Tibial nerve (tissue), 4 donors: ENCODE data around the gene SORCS3. TPM values are rescaled to one million over a fixed set of nuclear protein-coding genes. Genes with fewer than 3 reads are reported as not detected.
"Not testable (repeated sequence)": the region's sequence is repeated elsewhere in the genome, so short reads cannot be mapped to it uniquely, and the experiment has no call there.

ENCODE experiments used
- DNase-seq, 2 donors: peaks; one replicate each; pipeline ENCODE4 v3.0.0-alpha.2; 2019; ENCODE audit warnings: low spot score in 2 of 2
- H3K27ac ChIP-seq, 4 donors: fragments of 200-600 bp; sonication (generic) in 3 of 4; one replicate each; pipeline ENCODE4 v1.5.1; 2017 to 2019; ENCODE audit warnings: mild to moderate bottlenecking in 1 of 4
- H3K27me3 ChIP-seq, 2 donors: fragments of 200-600 bp; sonication (generic) in 1 of 2; one replicate each; pipeline versions ENCODE4 v1.5.1 to v1.6.0; 2017 to 2019
- H3K36me3 ChIP-seq, 3 donors: fragments of 200-600 bp; sonication (generic); one replicate each; pipeline ENCODE4 v1.5.1; 2018 to 2019
- H3K4me1 ChIP-seq, 4 donors: fragments of 200-600 bp; sonication (generic) in 3 of 4; one replicate each; pipeline ENCODE4 v1.5.1; 2017 to 2019
- H3K4me3 ChIP-seq, 4 donors: fragments of 200-600 bp; sonication (generic) in 3 of 4; one replicate each; pipeline ENCODE4 v1.5.1; 2017 to 2019; ENCODE audit warnings: mild to moderate bottlenecking in 1 of 4, moderate library complexity in 1 of 4
- H3K9me3 ChIP-seq, 4 donors: fragments of 200-600 bp; sonication (generic) in 3 of 4; one replicate each; pipeline ENCODE4 v1.5.1; 2017 to 2019
- EP300 ChIP-seq, 2 donors: sonication (generic); formaldehyde crosslinking; IDR thresholded peaks; one replicate each; pipeline ENCODE4 v1.6.1; 2017; ENCODE audit warnings: antibody characterized with exemption in 2 of 2, mild to moderate bottlenecking in 1 of 2
- POLR2A ChIP-seq, 2 donors: fragments of 450-650 bp; IDR thresholded peaks; one replicate each; pipeline ENCODE4 v1.6.1; 2017; ENCODE audit warnings: antibody characterized with exemption in 2 of 2, mild to moderate bottlenecking in 2 of 2, moderate library complexity in 2 of 2
- WGBS, 2 donors: methylation state at CpG; one replicate each; pipeline ENCODE4 v1.1.5; 2018; 5-methylcytosine and 5-hydroxymethylcytosine counted together
- total RNA-seq, 4 donors: library from RNA; depleted of rRNA; stranded (reverse); fragments of >200 nt; gene quantifications; one replicate each; pipeline ENCODE4 v1.1.0, GENCODE V29; 2016
- TF ChIP-seq, protein P1 (sequence below), 5 experiments: fragments of 200-600 bp in 3 of 5; fragments of 450-650 bp in 2 of 5; sonication (generic) in 3 of 5; IDR thresholded peaks; one replicate each; pipeline ENCODE4 v1.5.1; 2016 to 2019; ENCODE audit warnings: antibody characterized with exemption in 5 of 5, mild to moderate bottlenecking in 3 of 5, moderate library complexity in 2 of 5

The SORCS3 gene
- total RNA-seq, 4 donors from 2014 or later, result 1.8 to 3.9 (median 3.2) TPM

DNA sequence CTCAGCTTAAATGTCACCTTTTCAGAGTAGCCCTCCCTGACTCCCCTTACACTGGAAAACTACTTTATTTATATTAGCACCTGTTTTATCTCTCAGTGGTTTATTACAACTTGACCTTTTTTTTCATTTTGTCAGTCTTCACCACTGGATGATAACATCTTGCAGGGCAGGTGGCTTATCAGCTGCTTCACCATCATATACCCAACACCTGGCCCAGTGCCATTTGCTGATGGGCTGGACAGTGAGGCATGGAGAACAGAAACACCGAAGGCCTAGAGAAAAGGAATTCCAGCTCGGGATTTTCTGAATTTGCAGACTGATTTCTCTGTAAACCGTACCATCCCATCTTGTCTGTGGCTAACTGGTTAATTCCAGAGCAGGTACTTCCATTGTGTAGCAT, 48.5 kb downstream of the SORCS3 start:
- TF ChIP-seq EP300 (IDR thresholded peaks at IDR 0.05) (no peak), POLR2A (IDR thresholded peaks at IDR 0.05) (no peak)
- TF ChIP-seq, protein P1, sequence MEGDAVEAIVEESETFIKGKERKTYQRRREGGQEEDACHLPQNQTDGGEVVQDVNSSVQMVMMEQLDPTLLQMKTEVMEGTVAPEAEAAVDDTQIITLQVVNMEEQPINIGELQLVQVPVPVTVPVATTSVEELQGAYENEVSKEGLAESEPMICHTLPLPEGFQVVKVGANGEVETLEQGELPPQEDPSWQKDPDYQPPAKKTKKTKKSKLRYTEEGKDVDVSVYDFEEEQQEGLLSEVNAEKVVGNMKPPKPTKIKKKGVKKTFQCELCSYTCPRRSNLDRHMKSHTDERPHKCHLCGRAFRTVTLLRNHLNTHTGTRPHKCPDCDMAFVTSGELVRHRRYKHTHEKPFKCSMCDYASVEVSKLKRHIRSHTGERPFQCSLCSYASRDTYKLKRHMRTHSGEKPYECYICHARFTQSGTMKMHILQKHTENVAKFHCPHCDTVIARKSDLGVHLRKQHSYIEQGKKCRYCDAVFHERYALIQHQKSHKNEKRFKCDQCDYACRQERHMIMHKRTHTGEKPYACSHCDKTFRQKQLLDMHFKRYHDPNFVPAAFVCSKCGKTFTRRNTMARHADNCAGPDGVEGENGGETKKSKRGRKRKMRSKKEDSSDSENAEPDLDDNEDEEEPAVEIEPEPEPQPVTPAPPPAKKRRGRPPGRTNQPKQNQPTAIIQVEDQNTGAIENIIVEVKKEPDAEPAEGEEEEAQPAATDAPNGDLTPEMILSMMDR (IDR thresholded peaks at IDR 0.05), result no peak
- no peak overlapping the region for H3K4me3 ChIP-seq
- no peaks in the 10 kb centered on the region for H3K9me3 ChIP-seq
- 86 to 90% methylated on average over 3 of the region's 3 CpGs for WGBS, 2 donors
- no peaks in the 10 kb centered on the region for H3K36me3 ChIP-seq
- DNase-seq, result no peak
- no peaks in the 10 kb centered on the region for H3K27me3 ChIP-seq
- H3K27ac ChIP-seq, result no peak overlapping the region
- no peaks in the 10 kb centered on the region for H3K4me1 ChIP-seq

DNA sequence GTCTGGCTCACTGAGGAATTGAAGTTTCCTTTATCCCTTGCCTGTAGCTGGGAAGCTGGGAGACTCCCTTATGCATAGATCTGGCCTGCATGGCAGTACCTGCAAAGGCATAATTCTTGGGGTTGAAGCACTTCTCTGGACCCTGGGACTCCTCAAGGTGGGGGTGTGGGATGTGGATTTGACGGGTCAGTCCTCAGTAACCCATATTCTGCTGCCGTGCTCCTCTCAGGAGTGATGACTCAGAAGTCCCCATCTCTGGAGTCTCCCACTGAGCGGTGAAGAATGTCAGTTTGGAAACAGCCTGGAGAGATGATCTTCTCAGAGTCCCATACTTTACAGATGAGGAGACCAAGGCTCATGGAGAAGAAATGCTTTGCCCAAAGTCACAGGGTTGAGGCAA, 49.0 kb downstream of the SORCS3 start:
- no peak overlapping the region for H3K4me3 ChIP-seq
- no peaks in the 10 kb centered on the region for H3K27me3 ChIP-seq
- TF ChIP-seq POLR2A (IDR thresholded peaks at IDR 0.05), result no peak
- TF ChIP-seq, protein P1 (IDR thresholded peaks at IDR 0.05), result no peak
- no peak for TF ChIP-seq EP300 (IDR thresholded peaks at IDR 0.05)
- 80 to 94% methylated on average over 3 of the region's 3 CpGs for WGBS, 2 donors
- no peaks in the 10 kb centered on the region for H3K9me3 ChIP-seq
- DNase-seq, result no peak
- H3K36me3 ChIP-seq, result no peaks in the 10 kb centered on the region
- H3K27ac ChIP-seq, result no peak overlapping the region
- H3K4me1 ChIP-seq, result no peaks in the 10 kb centered on the region

DNA sequence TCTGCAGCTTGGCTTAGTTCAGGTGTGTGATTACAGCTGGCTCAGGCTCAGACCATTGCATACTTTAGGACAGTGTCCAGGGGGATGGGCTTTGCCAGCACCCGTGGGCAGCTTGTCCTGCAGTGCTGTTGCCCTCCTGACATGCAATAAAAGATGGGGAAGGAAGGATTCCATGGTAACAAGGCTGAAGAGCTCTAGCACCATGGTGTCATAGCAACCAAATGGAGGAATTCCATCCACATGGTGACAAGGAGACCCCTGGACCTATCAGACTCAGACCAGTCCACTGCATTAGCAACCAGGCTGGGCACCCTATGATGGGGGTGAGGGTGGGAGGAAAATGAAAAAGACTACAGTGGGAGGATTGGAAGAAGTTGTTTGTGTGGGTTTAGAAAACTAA, 49.9 kb downstream of the SORCS3 start:
- no peaks in the 10 kb centered on the region for H3K27me3 ChIP-seq
- DNase-seq, result no peak
- H3K4me3 ChIP-seq, result no peak overlapping the region
- 17 to 33% methylated on average over 1 of the region's 1 CpG for WGBS, 2 donors
- H3K4me1 ChIP-seq, result no peaks in the 10 kb centered on the region
- TF ChIP-seq, protein P1 (IDR thresholded peaks at IDR 0.05), result no peak
- no peak for TF ChIP-seq POLR2A (IDR thresholded peaks at IDR 0.05)
- no peak for TF ChIP-seq EP300 (IDR thresholded peaks at IDR 0.05)
- no peaks in the 10 kb centered on the region for H3K9me3 ChIP-seq
- H3K27ac ChIP-seq, result no peak overlapping the region
- H3K36me3 ChIP-seq, result no peaks in the 10 kb centered on the region

DNA sequence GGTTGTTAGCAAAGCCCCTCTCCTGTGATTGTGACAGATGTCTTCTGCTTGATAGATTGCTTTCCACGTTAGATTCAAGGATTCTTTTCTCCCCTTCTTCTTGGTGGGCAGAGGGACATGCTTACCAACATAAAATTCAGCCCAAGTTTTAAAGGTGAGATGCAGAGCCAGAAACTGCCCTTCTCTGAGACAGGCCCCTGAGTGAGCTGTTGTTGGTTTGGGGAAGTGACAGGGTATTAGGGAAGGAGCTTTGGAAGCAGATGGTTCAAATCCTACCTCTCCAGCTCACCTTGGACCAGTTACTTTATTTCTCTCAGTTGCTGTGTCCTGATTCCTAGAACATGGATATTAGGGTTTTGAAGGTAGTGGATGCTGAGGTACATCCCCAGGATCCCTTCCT, 53.0 kb downstream of the SORCS3 start:
- TF ChIP-seq, protein P1 (IDR thresholded peaks at IDR 0.05), result no peak
- no peak for TF ChIP-seq EP300 (IDR thresholded peaks at IDR 0.05)
- 57 to 62% methylated on average over 1 of the region's 1 CpG for WGBS, 2 donors
- H3K9me3 ChIP-seq, result no peaks in the 10 kb centered on the region
- no peak overlapping the region for H3K4me3 ChIP-seq
- no peak for DNase-seq
- H3K27ac ChIP-seq, result no peak overlapping the region
- no peaks in the 10 kb centered on the region for H3K4me1 ChIP-seq
- H3K27me3 ChIP-seq, result no peaks in the 10 kb centered on the region
- H3K36me3 ChIP-seq, result no peaks in the 10 kb centered on the region

DNA sequence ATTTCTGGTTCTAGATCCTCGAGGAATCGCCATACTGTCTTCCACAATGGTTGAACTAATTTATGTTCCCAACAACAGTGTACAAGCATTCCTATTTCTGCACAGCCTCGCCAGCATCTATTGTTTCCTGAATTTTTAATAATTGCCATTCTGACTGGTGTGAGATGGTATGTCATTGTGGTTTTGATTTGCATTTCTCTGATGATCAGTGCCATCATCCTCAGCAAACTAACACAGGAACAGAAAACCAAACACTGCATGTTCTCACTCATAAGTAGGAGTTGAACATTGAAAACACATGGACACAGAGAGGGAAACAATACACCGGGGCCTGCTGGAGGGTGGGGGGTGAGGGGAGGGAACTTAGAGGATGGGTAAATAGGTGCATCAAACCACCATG, 62.2 kb downstream of the SORCS3 start:
- DNase-seq, result not testable (repeated sequence)

DNA sequence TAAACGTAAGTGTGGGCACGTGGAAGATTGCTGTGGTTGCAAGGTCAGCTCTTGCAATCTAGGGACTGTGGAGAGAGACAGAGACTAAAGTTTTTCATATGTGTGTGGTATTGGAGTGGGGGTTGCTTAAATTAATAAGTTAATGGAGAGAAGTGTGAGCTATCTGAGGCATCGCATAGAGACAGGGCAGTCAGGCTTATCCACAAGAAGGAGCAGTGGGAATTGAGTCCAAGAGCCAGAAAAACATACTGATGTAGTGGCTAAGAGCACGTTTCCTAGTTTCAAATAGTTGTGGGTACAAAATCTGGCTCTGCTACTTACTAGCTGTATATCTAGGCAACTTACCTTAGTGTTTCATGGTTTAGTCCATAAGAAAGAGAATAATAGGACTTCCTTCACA, 65.8 kb downstream of the SORCS3 start:
- Histone ChIP-seq H3K9me3 (no peaks in the 10 kb centered on the region), H3K4me3 (no peak overlapping the region), H3K36me3 (no peaks in the 10 kb centered on the region), H3K27me3 (no peaks in the 10 kb centered on the region), H3K4me1 (peaks cover 0 to 6% (median 0%) of the 10 kb centered on the region in 4 donors), H3K27ac (no peak overlapping the region)
- TF ChIP-seq EP300 (IDR thresholded peaks at IDR 0.05), result no peak
- no peak for TF ChIP-seq POLR2A (IDR thresholded peaks at IDR 0.05)
- TF ChIP-seq, protein P1 (IDR thresholded peaks at IDR 0.05), result no peak
- DNase-seq, result no peak
- WGBS, 2 donors, result 66 to 77% methylated on average over 4 of the region's 4 CpGs

More for the DNA sequence above, 62.2 kb downstream of the SORCS3 start:
- not testable (repeated sequence) for H3K4me1 ChIP-seq, H3K27ac ChIP-seq, H3K27me3 ChIP-seq, H3K36me3 ChIP-seq, H3K4me3 ChIP-seq, H3K9me3 ChIP-seq
- 82 to 88% methylated on average over 4 of the region's 4 CpGs for WGBS, 2 donors
